Measurements from ENCODE around the gene BCAM. TPM values are rescaled to one million over a fixed set of nuclear protein-coding genes. Genes with fewer than 3 reads are reported as not detected.

The BCAM gene
- total RNA-seq, 4 donors from 2014 or later, result 37.0 to 55.0 (median 43.0) TPM

- TF ChIP-seq CTCF (IDR thresholded peaks at IDR 0.05), result no peak
- DNase-seq (ENCODE audit: low spot score) (no peak), ATAC-seq (ENCODE audit: low FRiP score) (no peak)
Measured at GRCh38 chr19:44783545-44783944, 25.4 kb upstream of the BCAM start.

GRCh38 chr19:44785271-44785670 is 23.6 kb upstream of the BCAM start:
- TF ChIP-seq CTCF (IDR thresholded peaks at IDR 0.05), result no peak
- no peak for ATAC-seq (ENCODE audit: low FRiP score)
- DNase-seq (ENCODE audit: low spot score), result no peak

GRCh38 chr19:44785993-44786392 is 22.9 kb upstream of the BCAM start:
- TF ChIP-seq CTCF (IDR thresholded peaks at IDR 0.05), result no peak
- no peak for ATAC-seq (ENCODE audit: low FRiP score)
- no peak for DNase-seq (ENCODE audit: low spot score)

GRCh38 chr19:44788971-44789370 is 19.9 kb upstream of the BCAM start:
- no peak for ATAC-seq (ENCODE audit: low FRiP score)
- no peak for TF ChIP-seq CTCF (IDR thresholded peaks at IDR 0.05)
- DNase-seq (ENCODE audit: low spot score), result no peak

- ATAC-seq (ENCODE audit: low FRiP score) (no peak), DNase-seq (ENCODE audit: low spot score) (no peak)
- TF ChIP-seq CTCF (IDR thresholded peaks at IDR 0.05), result no peak
Measured at GRCh38 chr19:44789943-44790483, 18.9 kb upstream of the BCAM start.

- TF ChIP-seq CTCF (IDR thresholded peaks at IDR 0.05), result no peak
- ATAC-seq (ENCODE audit: low FRiP score) (no peak), DNase-seq (ENCODE audit: low spot score) (no peak)
Measured at GRCh38 chr19:44792281-44792680, 16.6 kb upstream of the BCAM start.

GRCh38 chr19:44794610-44795009 is 14.3 kb upstream of the BCAM start:
- ATAC-seq (ENCODE audit: low FRiP score), result no peak
- DNase-seq (ENCODE audit: low spot score), result no peak
- no peak for TF ChIP-seq CTCF (IDR thresholded peaks at IDR 0.05)

Measured in omental fat pad (tissue), 4 donors.